Body of pancreas (tissue), 4 donors: ENCODE data around the gene NINL.

Experiments
- CTCF ChIP-seq, 7 experiments: fragments of 450-650 bp in 4 of 7; fragments of 200-600 bp in 3 of 7; sonication (generic) in 3 of 7; IDR thresholded peaks; one replicate each; pipeline ENCODE4 v1.5.1; 2016 to 2019; ENCODE audit warnings: antibody characterized with exemption in 7 of 7
- POLR2A ChIP-seq, 3 donors: fragments of 450-650 bp; IDR thresholded peaks; one replicate each; pipeline ENCODE4 v1.6.1; 2016; ENCODE audit warnings: antibody characterized with exemption in 3 of 3, mild to moderate bottlenecking in 2 of 3

DNA sequence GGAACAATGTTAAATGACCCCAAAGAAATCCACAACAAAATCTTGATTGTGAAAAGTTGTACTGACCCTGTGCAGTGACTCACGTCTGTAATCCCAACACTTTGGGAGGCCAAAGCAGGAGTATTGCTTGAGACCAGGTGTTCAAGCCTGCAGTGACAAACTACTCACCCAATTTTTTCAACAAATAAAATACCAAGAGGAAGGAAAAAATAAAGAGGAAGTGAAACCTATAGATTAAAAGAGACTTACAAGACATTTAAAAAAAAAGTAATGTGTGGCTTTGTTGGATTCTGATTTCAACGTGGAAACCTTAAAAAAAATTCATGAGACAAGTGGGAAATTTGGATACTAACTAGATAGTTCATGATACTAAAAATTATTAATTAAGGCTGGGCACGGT is 146.0 kb downstream of the NINL start:
- TF ChIP-seq CTCF (IDR thresholded peaks at IDR 0.05) (no peak), POLR2A (IDR thresholded peaks at IDR 0.05) (no peak)
